Ishikawa (cell line): Measurements from ENCODE around the gene GNB1L.

ENCODE experiments used
- CEBPB ChIP-seq: IDR thresholded peaks from 2 replicates; pipeline ENCODE4 v1.6.1; 2012
- CREB1 ChIP-seq: IDR thresholded peaks from 2 replicates; pipeline ENCODE4 v1.6.1; 2012; ENCODE audit warnings: low read depth
- EGR1 ChIP-seq: IDR thresholded peaks from 2 replicates; pipeline ENCODE4 v1.6.1; 2012
- EP300 ChIP-seq: IDR thresholded peaks from 2 replicates; pipeline ENCODE4 v1.6.1; 2012; ENCODE audit warnings: borderline replicate concordance
- FOXM1 ChIP-seq: IDR thresholded peaks from 2 replicates; pipeline ENCODE4 v1.6.1; 2012; ENCODE audit warnings: low read depth, borderline replicate concordance
- MAX ChIP-seq: IDR thresholded peaks from 2 replicates; pipeline ENCODE4 v1.6.1; 2012
- NFIC ChIP-seq: IDR thresholded peaks from 2 replicates; pipeline ENCODE4 v1.6.1; 2012
- RAD21 ChIP-seq: IDR thresholded peaks from 2 replicates; pipeline ENCODE4 v1.6.1; 2012; ENCODE audit warnings: low read depth
- REST ChIP-seq: IDR thresholded peaks from 2 replicates; pipeline ENCODE4 v1.6.1; 2012; ENCODE audit warnings: low read depth, mild to moderate bottlenecking
- TAF1 ChIP-seq: IDR thresholded peaks from 2 replicates; pipeline ENCODE4 v1.6.1; 2012; ENCODE audit warnings: low read depth, mild to moderate bottlenecking
- TCF12 ChIP-seq: IDR thresholded peaks from 2 replicates; pipeline ENCODE4 v1.6.1; 2012; ENCODE audit warnings: low read depth
- TEAD4 ChIP-seq: IDR thresholded peaks from 2 replicates; pipeline ENCODE4 v1.6.1; 2012
- USF1 ChIP-seq: IDR thresholded peaks from 2 replicates; pipeline ENCODE4 v1.6.1; 2012
- YY1 ChIP-seq: IDR thresholded peaks from 2 replicates; pipeline ENCODE4 v1.6.1; 2012; ENCODE audit warnings: low read depth
- ZBTB7A ChIP-seq: IDR thresholded peaks from 2 replicates; pipeline ENCODE4 v1.6.1; 2012; ENCODE audit warnings: low read depth

GNB1L gene

GRCh38 chr22:19877626-19878339 is 23.1 kb upstream of the GNB1L start:
- TF ChIP-seq FOXM1 (no peak), REST (no peak), NFIC (no peak), RAD21 (no peak)

GRCh38 chr22:19876941-19877625 is 22.4 kb upstream of the GNB1L start:
- TF ChIP-seq CREB1 (no peak), TCF12 (no peak), TAF1 (no peak), EP300 (no peak), ZBTB7A (no peak), MAX (no peak), TEAD4 (no peak), YY1 (no peak), NFIC (no peak), USF1 (no peak), RAD21 (no peak), REST (no peak), CEBPB (no peak), FOXM1 (no peak), EGR1 (no peak)

- TF ChIP-seq EGR1 (no peak), YY1 (no peak), MAX (no peak), RAD21 (peak; percentile 28; the same call in 1 of the 2 replicates)
These were observed 21.8 kb upstream of the GNB1L start for GRCh38 chr22:19876314-19876940.

- TF ChIP-seq ZBTB7A (0 out of 2 replicates have a peak, but pooled peaks have one; percentile 23), EGR1 (no peak)
These were observed 21.0 kb upstream of the GNB1L start for GRCh38 chr22:19875531-19876313.

- TF ChIP-seq FOXM1 = no peak
- TF ChIP-seq EP300 = no peak
- TF ChIP-seq USF1 = no peak
- no peak for TF ChIP-seq ZBTB7A
- TF ChIP-seq TCF12 = no peak
- no peak for TF ChIP-seq EGR1
These were observed 20.4 kb upstream of the GNB1L start for GRCh38 chr22:19875061-19875530.
